Omental fat pad (tissue), 4 donors: ENCODE results near the gene AIP. TPM values are rescaled to one million over a fixed set of nuclear protein-coding genes. Genes with fewer than 3 reads are reported as not detected.

ENCODE experiments used
- ATAC-seq: fragments of 150-250 bp; one replicate; pipeline ENCODE4 v1.9.1; 2016; ENCODE audit warnings: mild to moderate bottlenecking, moderate library complexity; ENCODE audit not compliant: low FRiP score
- DNase-seq: peaks from one replicate; pipeline ENCODE4 v3.0.0-alpha.2; 2019; ENCODE audit warnings: low spot score
- CTCF ChIP-seq, 3 donors: fragments of 450-650 bp; IDR thresholded peaks; one replicate each; pipeline ENCODE4 v1.5.1; 2016 to 2017; ENCODE audit warnings: antibody characterized with exemption in 3 of 3, mild to moderate bottlenecking in 3 of 3, moderate library complexity in 2 of 3
- total RNA-seq, 4 donors: library from RNA; depleted of rRNA; stranded (reverse); fragments of >200 nt; gene quantifications; one replicate each; pipeline ENCODE4 v1.1.0, GENCODE V29; 2016

The AIP gene
- total RNA-seq, 4 donors from 2014 or later = 51.2 to 67.5 (median 62.1) TPM

GRCh38 chr11:67436459-67437081 lies 46.3 kb upstream of the AIP start:
- TF ChIP-seq CTCF (IDR thresholded peaks at IDR 0.05) = no peak
- no peak for DNase-seq
- ATAC-seq = no peak

- no peak for TF ChIP-seq CTCF (IDR thresholded peaks at IDR 0.05)
- DNase-seq (no peak), ATAC-seq (no peak)
These were observed 45.6 kb upstream of the AIP start, which contains the start of gene PTPRCAP for GRCh38 chr11:67437082-67437808. Gene PTPRCAP (minus strand): TSS chr11:67437682. CDS start chr11:67437619, 63 bp downstream.

GRCh38 chr11:67437809-67438157 lies 45.0 kb upstream of the AIP start:
- TF ChIP-seq CTCF (IDR thresholded peaks at IDR 0.05) = no peak
- DNase-seq = no peak

GRCh38 chr11:67438158-67438902 lies 44.5 kb upstream of the AIP start:
- TF ChIP-seq CTCF (IDR thresholded peaks at IDR 0.05) = no peak
- no peak for DNase-seq
- ATAC-seq = no peak

More at GRCh38 chr11:67437809-67438157, 45.0 kb upstream of the AIP start:
- no peak for ATAC-seq

- ATAC-seq = no peak
These were observed 43.3 kb upstream of the AIP start for GRCh38 chr11:67439321-67440228.

More at GRCh38 chr11:67439321-67440228, 43.3 kb upstream of the AIP start:
- DNase-seq = no peak
- TF ChIP-seq CTCF (IDR thresholded peaks at IDR 0.05) = no peak
